Esophagus muscularis mucosa (tissue), 4 donors: Measurements from ENCODE around the gene THSD4. TPM values are rescaled to one million over a fixed set of nuclear protein-coding genes. Genes with fewer than 3 reads are reported as not detected.

Experiments
- DNase-seq: peaks from one replicate; pipeline ENCODE4 v3.0.0-alpha.2; 2017; ENCODE audit errors: extremely low spot score
- H3K27ac ChIP-seq, 4 donors: fragments of 200-600 bp; sonication (generic); replicated peaks in 1 of 4; 1 replicate in 3 of 4; 2 replicates in 1 of 4; pipeline ENCODE4 v1.5.1; 2016 to 2019; ENCODE audit warnings: mild to moderate bottlenecking in 1 of 4
- H3K27me3 ChIP-seq, 4 donors: fragments of 200-600 bp; sonication (generic); one replicate each; pipeline versions ENCODE4 v1.5.1 to v1.6.0; 2016 to 2019
- H3K36me3 ChIP-seq, 4 donors: fragments of 200-600 bp; sonication (generic); one replicate each; pipeline ENCODE4 v1.5.1; 2016 to 2019
- H3K4me1 ChIP-seq, 4 donors: fragments of 200-600 bp; sonication (generic); one replicate each; pipeline ENCODE4 v1.5.1; 2016 to 2019
- H3K4me3 ChIP-seq, 4 donors: fragments of 200-600 bp; sonication (generic); 1 replicate in 2 of 4; 2 replicates in 2 of 4; pipeline ENCODE4 v1.5.1; 2016 to 2019; ENCODE audit warnings: mild to moderate bottlenecking in 4 of 4, moderate library complexity in 1 of 4
- H3K9me3 ChIP-seq, 4 donors: fragments of 200-600 bp; sonication (generic); 1 replicate in 3 of 4; 2 replicates in 1 of 4; pipeline ENCODE4 v1.5.1; 2016 to 2019
- CTCF ChIP-seq, 3 experiments: fragments of 200-600 bp in 2 of 3; fragments of 450-650 bp in 1 of 3; sonication (generic) in 2 of 3; IDR thresholded peaks; one replicate each; pipeline ENCODE4 v1.5.1; 2017 to 2019; ENCODE audit warnings: antibody characterized with exemption in 3 of 3, mild to moderate bottlenecking in 2 of 3, moderate library complexity in 1 of 3
- EP300 ChIP-seq: sonication (generic); formaldehyde crosslinking; IDR thresholded peaks from one replicate; pipeline ENCODE4 v1.6.1; 2017; ENCODE audit warnings: antibody characterized with exemption
- POLR2A ChIP-seq: fragments of 450-650 bp; IDR thresholded peaks from one replicate; pipeline ENCODE4 v1.6.1; 2017; ENCODE audit warnings: antibody characterized with exemption, moderate library complexity, mild to moderate bottlenecking, low read depth
- POLR2AphosphoS5 ChIP-seq, 2 donors: sonication (generic); formaldehyde crosslinking; IDR thresholded peaks; one replicate each; pipeline ENCODE4 v1.6.1; 2017; ENCODE audit warnings: antibody characterized with exemption in 2 of 2
- WGBS: methylation state at CpG from one replicate; pipeline ENCODE4 v1.1.5; 2018; 5-methylcytosine and 5-hydroxymethylcytosine counted together
- intact Hi-C: fragments of 100-400 bp; cut with DNase I; formaldehyde crosslinking; loops from one replicate; pipeline ENCODE4 v1.15.1; 2023
- total RNA-seq, 4 donors: library from RNA; depleted of rRNA; stranded (reverse); fragments of >200 nt; gene quantifications; one replicate each; pipeline versions ENCODE4 v1.1.0 to v1.2.1, GENCODE V29; 2016

The THSD4 gene
- total RNA-seq, 4 donors from 2014 or later = 3.2 to 6.6 (median 5.6) TPM

GRCh38 chr15:71511796-71512681, 396.8 kb downstream of the THSD4 start:
- no peak for DNase-seq
- Histone ChIP-seq H3K9me3 (no peaks in the 10 kb centered on the region), H3K27me3 (no peaks in the 10 kb centered on the region), H3K27ac (no peak overlapping the region), H3K4me1 (peaks cover 0 to 5% (median 0%) of the 10 kb centered on the region in 4 donors), H3K36me3 (no peaks in the 10 kb centered on the region), H3K4me3 (no peak overlapping the region)
- TF ChIP-seq POLR2A (no peak), EP300 (no peak), POLR2AphosphoS5 (IDR thresholded peaks at IDR 0.05) (no peak), CTCF (IDR thresholded peaks at IDR 0.05) (no peak)
- intact Hi-C loops = no loop called here
- WGBS = 73% methylated on average over 15 of the region's 15 CpGs

DNA sequence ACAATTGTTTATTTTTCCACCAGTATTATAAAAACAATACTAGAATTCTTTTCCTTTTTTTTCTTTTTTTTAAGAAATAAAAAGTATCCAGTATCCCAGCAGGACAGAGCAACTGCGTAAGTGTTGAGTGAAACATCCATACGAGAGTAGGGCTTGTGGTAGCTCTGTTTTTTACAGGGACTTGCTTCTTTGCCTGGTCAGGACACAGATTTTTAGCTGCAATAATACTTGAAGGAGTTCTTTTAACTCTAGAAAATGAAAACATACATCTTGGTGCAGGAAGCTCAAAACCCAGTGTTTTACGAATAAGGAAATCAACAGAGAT, 397.4 kb downstream of the THSD4 start:
- Histone ChIP-seq H3K4me1 (peaks cover 0 to 5% (median 0%) of the 10 kb centered on the region in 4 donors), H3K4me3 (no peak overlapping the region), H3K9me3 (no peaks in the 10 kb centered on the region), H3K27ac (no peak overlapping the region), H3K27me3 (no peaks in the 10 kb centered on the region), H3K36me3 (no peaks in the 10 kb centered on the region)
- intact Hi-C loops = no loop called here
- 90% methylated on average over 3 of the region's 3 CpGs for WGBS
- DNase-seq = no peak
- TF ChIP-seq CTCF (IDR thresholded peaks at IDR 0.05) = no peak
- TF ChIP-seq POLR2AphosphoS5 (IDR thresholded peaks at IDR 0.05) = no peak
- TF ChIP-seq EP300 = no peak
- TF ChIP-seq POLR2A = no peak

DNA sequence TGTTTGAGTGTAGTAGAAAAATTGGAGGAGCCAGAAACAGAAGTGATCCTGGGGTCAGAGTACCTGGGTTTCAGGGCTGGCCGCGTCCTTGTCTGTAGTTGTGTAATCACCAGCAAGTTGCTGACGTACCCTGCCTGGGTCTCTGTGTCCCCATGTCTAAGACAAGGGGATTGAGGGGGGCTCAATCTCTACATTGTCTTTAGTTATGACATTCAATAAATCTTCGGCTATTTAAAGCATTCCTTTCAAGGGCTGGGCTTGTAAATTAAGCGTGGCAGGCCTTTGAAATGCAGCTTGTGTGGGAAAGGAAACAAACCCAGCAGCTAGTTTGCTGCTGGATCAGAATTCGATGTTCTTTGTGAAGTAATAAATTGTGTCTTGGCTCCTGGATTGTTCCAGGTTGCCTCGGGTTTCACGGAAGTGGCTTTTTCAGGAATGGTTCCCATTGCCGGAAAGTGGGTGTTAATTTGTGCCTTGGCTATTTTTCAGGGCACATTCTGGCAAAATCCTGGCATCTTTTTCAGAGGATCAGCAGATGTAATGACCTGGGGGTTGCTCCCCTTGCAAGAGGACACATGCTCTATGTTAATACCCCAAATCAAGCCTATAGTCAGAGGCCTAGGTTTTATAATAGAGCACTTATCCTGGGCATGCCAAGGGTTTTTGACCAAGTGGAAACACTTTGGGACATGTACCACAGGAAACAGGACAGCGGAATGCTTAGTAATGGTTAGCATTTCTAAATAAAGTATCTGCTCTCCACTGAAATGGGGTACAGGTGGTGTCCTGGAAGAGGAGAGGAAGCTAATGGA, 400.3 kb downstream of the THSD4 start:
- 91% methylated on average over 10 of the region's 10 CpGs for WGBS
- H3K36me3 ChIP-seq = no peaks in the 10 kb centered on the region
- TF ChIP-seq POLR2A (no peak), CTCF (IDR thresholded peaks at IDR 0.05) (no peak), POLR2AphosphoS5 (IDR thresholded peaks at IDR 0.05) (no peak), EP300 (no peak)
- DNase-seq = no peak
- H3K4me3 ChIP-seq = no peak overlapping the region
- H3K27me3 ChIP-seq = no peaks in the 10 kb centered on the region
- peaks cover 0 to 5% (median 0%) of the 10 kb centered on the region in 4 donors for H3K4me1 ChIP-seq
- H3K9me3 ChIP-seq = no peaks in the 10 kb centered on the region
- no peak overlapping the region for H3K27ac ChIP-seq
- intact Hi-C loops = no loop called here

GRCh38 chr15:71517751-71518150, 402.5 kb downstream of the THSD4 start:
- Histone ChIP-seq H3K9me3 (no peaks in the 10 kb centered on the region), H3K36me3 (no peaks in the 10 kb centered on the region), H3K27ac (no peak overlapping the region), H3K4me1 (peaks cover 0 to 5% (median 0%) of the 10 kb centered on the region in 4 donors), H3K4me3 (no peak overlapping the region), H3K27me3 (no peaks in the 10 kb centered on the region)
- DNase-seq = no peak
- TF ChIP-seq CTCF (IDR thresholded peaks at IDR 0.05) (no peak), EP300 (no peak), POLR2AphosphoS5 (IDR thresholded peaks at IDR 0.05) (no peak), POLR2A (no peak)
- intact Hi-C loops = no loop called here
